Measurements from ENCODE around the gene EMC8.

DNA sequence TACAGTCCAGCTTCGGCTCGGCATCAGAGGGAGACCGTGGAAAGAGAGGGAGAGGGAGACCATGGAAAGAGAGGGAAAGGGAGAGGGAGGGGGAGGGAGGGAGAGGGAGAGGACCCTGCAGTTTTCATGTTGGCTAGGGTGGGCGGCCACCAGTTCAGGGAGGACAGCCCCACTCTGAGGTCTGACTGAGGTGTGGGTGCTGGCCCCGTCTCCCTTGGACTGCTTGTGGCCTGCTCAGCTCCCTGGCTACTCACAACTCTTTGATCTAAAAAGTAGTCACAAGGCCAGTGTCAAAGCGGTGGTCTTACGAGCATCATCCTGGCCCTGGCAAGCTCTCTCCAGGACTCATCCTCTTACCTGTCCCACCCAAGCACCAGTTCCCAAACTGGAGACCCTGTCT is 9.6 kb upstream of the EMC8 start:
- TF ChIP-seq, protein P1, sequence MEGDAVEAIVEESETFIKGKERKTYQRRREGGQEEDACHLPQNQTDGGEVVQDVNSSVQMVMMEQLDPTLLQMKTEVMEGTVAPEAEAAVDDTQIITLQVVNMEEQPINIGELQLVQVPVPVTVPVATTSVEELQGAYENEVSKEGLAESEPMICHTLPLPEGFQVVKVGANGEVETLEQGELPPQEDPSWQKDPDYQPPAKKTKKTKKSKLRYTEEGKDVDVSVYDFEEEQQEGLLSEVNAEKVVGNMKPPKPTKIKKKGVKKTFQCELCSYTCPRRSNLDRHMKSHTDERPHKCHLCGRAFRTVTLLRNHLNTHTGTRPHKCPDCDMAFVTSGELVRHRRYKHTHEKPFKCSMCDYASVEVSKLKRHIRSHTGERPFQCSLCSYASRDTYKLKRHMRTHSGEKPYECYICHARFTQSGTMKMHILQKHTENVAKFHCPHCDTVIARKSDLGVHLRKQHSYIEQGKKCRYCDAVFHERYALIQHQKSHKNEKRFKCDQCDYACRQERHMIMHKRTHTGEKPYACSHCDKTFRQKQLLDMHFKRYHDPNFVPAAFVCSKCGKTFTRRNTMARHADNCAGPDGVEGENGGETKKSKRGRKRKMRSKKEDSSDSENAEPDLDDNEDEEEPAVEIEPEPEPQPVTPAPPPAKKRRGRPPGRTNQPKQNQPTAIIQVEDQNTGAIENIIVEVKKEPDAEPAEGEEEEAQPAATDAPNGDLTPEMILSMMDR (IDR thresholded peaks at IDR 0.05; ENCODE audit: low read depth, low read length): no peak
- TF ChIP-seq EZH2phosphoT487 (IDR thresholded peaks at IDR 0.05; ENCODE audit: low read depth): no peak

Data from OCI-LY3 (cell line).